GM12865 (cell line): Measurements from ENCODE around the gene MB21D2.

Experiments
- DNase-seq: peaks from one replicate; pipeline ENCODE4 v3.0.0; 2010; ENCODE audit warnings: low read depth
- H3K4me3 ChIP-seq: 2 replicates; pipeline ENCODE4 v1.5.1; 2011; ENCODE audit warnings: mild to moderate bottlenecking, low read depth, low read length, control low read depth
- TF ChIP-seq, protein P1 (sequence below): IDR thresholded peaks from 2 replicates; pipeline ENCODE4 v1.5.1; 2011; ENCODE audit warnings: low read length, control low read depth, low read depth, inconsistent platforms; ENCODE audit not compliant: insufficient read depth; ENCODE audit errors: missing control alignments

Gene MB21D2

DNA sequence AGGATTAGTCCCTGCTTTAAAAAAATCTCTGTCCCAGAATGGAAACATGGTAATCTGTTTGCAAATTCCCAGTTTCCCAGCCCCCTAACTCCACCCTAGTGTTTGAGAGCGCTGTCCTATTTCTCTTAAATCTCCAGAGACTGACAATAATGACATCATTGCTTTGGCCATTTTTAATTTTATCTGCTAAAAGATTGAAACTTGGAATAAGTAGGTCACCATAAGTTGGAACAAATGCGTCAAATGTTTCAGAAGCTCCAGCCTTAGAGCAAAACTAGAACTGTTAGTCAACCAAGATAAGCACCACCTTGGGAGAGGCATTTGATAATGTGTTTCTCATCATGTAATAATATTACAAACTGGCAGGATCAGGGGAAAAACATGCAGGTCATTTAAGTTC is 25.7 kb upstream of the MB21D2 start:
- no peak for DNase-seq
- TF ChIP-seq, protein P1, sequence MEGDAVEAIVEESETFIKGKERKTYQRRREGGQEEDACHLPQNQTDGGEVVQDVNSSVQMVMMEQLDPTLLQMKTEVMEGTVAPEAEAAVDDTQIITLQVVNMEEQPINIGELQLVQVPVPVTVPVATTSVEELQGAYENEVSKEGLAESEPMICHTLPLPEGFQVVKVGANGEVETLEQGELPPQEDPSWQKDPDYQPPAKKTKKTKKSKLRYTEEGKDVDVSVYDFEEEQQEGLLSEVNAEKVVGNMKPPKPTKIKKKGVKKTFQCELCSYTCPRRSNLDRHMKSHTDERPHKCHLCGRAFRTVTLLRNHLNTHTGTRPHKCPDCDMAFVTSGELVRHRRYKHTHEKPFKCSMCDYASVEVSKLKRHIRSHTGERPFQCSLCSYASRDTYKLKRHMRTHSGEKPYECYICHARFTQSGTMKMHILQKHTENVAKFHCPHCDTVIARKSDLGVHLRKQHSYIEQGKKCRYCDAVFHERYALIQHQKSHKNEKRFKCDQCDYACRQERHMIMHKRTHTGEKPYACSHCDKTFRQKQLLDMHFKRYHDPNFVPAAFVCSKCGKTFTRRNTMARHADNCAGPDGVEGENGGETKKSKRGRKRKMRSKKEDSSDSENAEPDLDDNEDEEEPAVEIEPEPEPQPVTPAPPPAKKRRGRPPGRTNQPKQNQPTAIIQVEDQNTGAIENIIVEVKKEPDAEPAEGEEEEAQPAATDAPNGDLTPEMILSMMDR, result no peak
- no peak overlapping the region for H3K4me3 ChIP-seq

DNA sequence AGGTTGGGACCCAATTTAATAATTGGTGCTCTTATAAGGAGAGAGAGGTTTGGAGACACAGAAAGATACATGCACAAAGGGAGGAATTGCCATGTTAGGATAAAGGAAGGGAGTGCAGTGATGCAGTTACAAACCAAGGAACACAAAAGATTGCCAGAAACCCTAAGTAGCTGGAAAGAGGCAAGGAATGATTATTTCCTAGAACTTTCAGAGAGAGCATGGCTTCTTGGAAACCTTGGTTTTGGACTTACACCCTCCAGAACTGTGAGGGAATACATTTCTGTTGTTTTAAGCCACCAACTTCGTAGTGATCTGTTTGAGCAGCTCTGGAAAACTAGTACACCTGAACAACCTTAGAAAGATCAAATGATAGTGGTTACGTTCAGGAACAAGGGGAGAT is 25.0 kb upstream of the MB21D2 start:
- DNase-seq, result no peak
- TF ChIP-seq, protein P1, result no peak
- H3K4me3 ChIP-seq, result no peak overlapping the region

DNA sequence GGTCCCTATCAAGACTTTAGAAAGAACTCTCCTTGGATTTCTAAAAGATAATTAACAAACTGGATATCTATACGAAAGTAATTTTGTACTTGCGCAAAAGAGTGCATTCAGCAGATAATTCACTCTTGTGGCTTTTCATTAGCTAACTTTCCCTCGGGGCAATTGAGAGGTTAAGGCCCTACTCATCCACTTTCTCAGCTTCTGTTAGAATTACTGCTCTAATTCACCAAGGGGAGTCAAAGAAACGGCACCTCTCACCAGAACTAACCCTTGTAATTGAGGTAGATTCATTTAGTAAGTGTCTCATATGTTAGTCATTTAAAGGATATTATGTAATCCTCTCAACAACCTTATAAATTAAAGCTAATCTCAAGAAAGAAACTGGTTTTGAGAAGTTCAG is 22.5 kb upstream of the MB21D2 start:
- H3K4me3 ChIP-seq, result no peak overlapping the region
- DNase-seq, result no peak
- TF ChIP-seq, protein P1, result no peak

GRCh38 chr3:192935441-192935840 is 17.8 kb upstream of the MB21D2 start:
- TF ChIP-seq, protein P1, result no peak
- no peak overlapping the region for H3K4me3 ChIP-seq
- DNase-seq, result no peak

DNA sequence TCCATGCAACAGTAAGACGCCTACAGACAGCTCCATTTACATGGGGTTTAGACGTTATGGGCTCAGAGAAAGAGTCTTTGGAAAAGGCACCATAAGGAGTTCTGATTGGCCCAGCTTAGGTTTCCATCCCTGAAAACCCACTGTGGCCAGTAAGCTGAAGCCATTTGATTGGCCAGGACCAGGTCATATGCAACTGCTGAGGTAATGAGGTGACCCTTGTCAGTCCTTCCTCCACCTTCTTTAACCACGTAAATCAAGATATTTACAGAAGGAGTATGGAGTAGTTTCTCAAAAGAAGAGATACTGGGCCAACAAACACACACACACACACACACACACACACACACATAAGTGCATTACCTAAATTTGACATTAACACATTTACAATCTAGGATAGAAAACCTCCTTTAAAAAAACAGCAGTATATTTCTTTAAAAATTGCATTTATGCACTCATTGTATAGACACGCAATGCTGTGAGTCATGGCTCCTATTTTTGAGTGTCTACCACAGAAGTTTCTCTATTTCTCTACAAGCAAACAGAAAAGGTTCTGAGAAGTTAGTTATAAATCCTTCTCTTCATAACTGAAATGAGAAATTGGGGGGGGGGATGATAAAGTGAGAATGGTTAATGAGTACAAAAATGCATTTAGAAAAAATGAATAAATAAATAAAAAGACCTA is 16.3 kb upstream of the MB21D2 start:
- no peak for DNase-seq
- TF ChIP-seq, protein P1, result no peak
- no peak overlapping the region for H3K4me3 ChIP-seq

DNA sequence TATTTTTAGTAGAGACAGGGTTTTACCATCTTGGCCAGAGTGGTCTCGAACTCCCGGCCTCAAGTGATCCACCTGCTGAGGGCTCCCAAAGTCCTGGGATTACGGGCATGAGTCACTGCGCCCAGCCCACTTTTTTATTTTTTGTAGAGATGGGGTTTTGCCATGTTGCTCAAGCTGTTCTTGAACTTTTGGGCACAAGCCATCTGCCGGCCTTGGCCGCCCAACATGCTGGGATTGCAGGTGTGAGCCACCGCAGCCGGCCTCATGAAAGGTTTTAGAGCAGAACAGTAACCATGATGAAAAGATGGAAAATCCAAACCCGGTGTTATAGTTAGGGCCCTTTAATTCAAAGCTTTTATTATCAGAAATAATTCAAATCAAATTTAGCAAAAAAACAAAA is 15.6 kb upstream of the MB21D2 start:
- H3K4me3 ChIP-seq, result no peak overlapping the region
- TF ChIP-seq, protein P1, result no peak
- no peak for DNase-seq

DNA sequence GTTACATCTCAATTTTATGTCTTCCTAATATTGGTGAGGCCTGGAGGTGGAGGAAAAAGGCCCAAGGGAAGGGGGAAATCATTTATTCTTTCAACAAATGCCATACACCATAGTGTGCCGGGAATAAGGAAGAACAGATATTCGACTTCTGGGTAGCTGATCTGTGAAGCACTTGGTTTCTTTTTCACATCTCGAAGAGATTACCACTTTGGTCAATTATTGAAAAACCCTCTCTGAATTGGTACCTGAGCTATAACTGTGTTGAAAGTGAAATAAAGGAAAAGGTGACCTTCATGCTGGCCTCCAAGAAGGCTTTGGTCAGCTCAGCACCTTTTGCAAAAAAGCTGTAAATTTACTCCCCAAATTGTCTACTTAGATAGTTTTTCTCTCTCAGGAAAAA is 14.2 kb upstream of the MB21D2 start:
- TF ChIP-seq, protein P1, result no peak
- DNase-seq, result no peak
- H3K4me3 ChIP-seq, result no peak overlapping the region
